Measurements from ENCODE around the gene EMILIN1. TPM values are rescaled to one million over a fixed set of nuclear protein-coding genes. Genes with fewer than 3 reads are reported as not detected.

The EMILIN1 gene
- polyA plus RNA-seq, 1 of the 3 experiments (the other 2 are of a cell fraction), result 286 TPM

GRCh38 chr2:27089111-27089954, 10.9 kb downstream of the EMILIN1 start (continued):
- no peak for TF ChIP-seq REST (IDR thresholded peaks at IDR 0.05; ENCODE audit: low read depth, low read length)
- no peak for TF ChIP-seq MXI1 (IDR thresholded peaks at IDR 0.05; ENCODE audit: low read depth, low read length)
- TF ChIP-seq GATA2 (CRISPR knock-in tag; IDR thresholded peaks at IDR 0.05), result no peak
- TF ChIP-seq FOXM1 (IDR thresholded peaks at IDR 0.05; ENCODE audit: low read depth), result no peak
- TF ChIP-seq MEF2A (IDR thresholded peaks at IDR 0.05; ENCODE audit: borderline replicate concordance, low read depth), result no peak
- TF ChIP-seq CHD2 (IDR thresholded peaks at IDR 0.05; ENCODE audit: low read length, partially characterized antibody), result no peak

DNA sequence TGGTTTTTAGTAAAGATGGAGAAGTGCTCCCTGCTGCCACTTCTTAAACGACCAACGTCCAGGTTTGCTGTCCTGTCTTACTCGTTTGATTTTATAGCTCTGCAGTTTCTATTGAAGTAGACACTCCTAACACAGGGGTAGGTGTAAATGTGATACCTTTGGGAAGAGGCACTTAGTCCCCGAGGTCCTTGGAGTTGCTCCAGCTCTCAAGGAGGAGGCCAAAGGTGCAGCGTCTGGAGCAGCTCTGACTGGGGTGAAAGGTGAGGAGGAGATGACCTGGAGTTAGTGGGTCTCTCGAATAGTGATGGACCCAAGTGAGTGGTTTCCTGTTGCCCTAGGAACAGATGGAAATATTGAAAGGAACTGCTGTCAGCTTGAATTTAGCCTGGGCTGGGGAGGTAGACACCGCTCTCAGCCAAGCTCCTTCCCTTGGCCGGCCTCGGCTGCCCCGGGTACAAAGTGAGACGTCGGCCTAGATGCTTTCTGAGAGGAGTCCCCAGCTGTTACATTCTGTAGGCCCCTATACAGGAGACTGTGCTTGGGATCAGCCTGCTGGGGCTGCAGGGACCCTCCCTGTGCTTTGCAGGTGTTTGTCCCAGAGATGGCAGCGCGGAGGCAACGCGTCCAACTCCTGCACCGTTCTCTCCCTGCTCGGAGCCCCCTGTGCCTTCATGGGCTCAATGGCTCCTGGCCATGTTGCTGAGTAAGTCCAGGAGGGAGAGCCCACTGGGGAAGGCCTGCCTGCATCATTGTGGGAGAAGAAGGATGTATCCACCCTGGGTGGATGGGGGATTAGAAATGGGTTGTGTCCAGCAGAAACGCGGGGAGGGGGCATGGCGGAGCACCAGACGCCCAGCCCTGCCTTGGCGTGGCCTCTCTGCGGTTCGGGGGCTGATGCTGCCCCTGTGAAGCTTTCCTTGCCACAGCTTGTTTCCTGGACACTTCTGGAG, 13.6 kb downstream of the EMILIN1 start:
- ChIA-PET POLR2A (no interaction called here), CTCF (interaction anchor here (1.0 to 4.5 kb wide), 11 partner anchors 8 to 211 kb away, joined by 3 to 24 read pairs (median 4); partner anchors contain the start of genes ABHD1 and TRIM54)
- Histone ChIP-seq H3K9ac (no peak overlapping the region), H3K27ac (ENCODE audit: low read depth in 2 of 2, low read length in 1 of 2) (no peak overlapping the region), H3K4me2 (no peak overlapping the region), H3K9me3 (no peaks in the 10 kb centered on the region), H3F3A (replicated peaks; ENCODE audit: insufficient read depth) (no peaks in the 10 kb centered on the region), H2AFZ (ENCODE audit: low read depth) (no peak overlapping the region), H3K79me2 (ENCODE audit: insufficient read depth) (no peaks in the 10 kb centered on the region), H3K27me3 (ENCODE audit: insufficient read depth) (no peaks in the 10 kb centered on the region), H3K4me3 (ENCODE audit: low read depth in 2 of 2, low read length in 1 of 2) (no peak overlapping the region), H3K4me1 (ENCODE audit: control insufficient read depth in 1 of 2, insufficient read depth in 2 of 2, low read depth in 1 of 2, low read length in 1 of 2) (peaks cover 4 to 35% of the 10 kb centered on the region in 2 experiments; a peak in 2 of 4 replicates), H4K20me1 (ENCODE audit: insufficient read depth) (no peaks in the 10 kb centered on the region), H3K36me3 (replicated peaks in 1 of 2; ENCODE audit: control insufficient read depth in 1 of 2, insufficient read depth in 2 of 2, low read length in 1 of 2) (no peaks in the 10 kb centered on the region), H3K9me2 (no peaks in the 10 kb centered on the region)
- TF ChIP-seq RAD21 (IDR thresholded peaks at IDR 0.05; ENCODE audit: low read length) (no peak), MXI1 (IDR thresholded peaks at IDR 0.05; ENCODE audit: low read depth, low read length) (no peak), FOSL2 (IDR thresholded peaks at IDR 0.05; ENCODE audit: borderline replicate concordance, low read depth) (no peak), NRF1 (IDR thresholded peaks at IDR 0.05; ENCODE audit: low read depth, low read length) (no peak), ELF1 (IDR thresholded peaks at IDR 0.05) (no peak), MEF2A (IDR thresholded peaks at IDR 0.05; ENCODE audit: borderline replicate concordance, low read depth) (no peak), SIN3A (IDR thresholded peaks at IDR 0.05; ENCODE audit: borderline replicate concordance, low read depth, low read length) (no peak), FOXM1 (IDR thresholded peaks at IDR 0.05; ENCODE audit: low read depth) (no peak), TAF1 (IDR thresholded peaks at IDR 0.05; ENCODE audit: borderline replicate concordance, low read depth, low read length) (no peak), NFIC (IDR thresholded peaks at IDR 0.05; ENCODE audit: borderline replicate concordance) (no peak), CTCF (IDR thresholded peaks at IDR 0.05) (no peak), EP300 (IDR thresholded peaks at IDR 0.05; ENCODE audit: borderline replicate concordance in 1 of 2, low read depth in 1 of 2, low read length in 1 of 2) (no peak), TEAD4 (IDR thresholded peaks at IDR 0.05; ENCODE audit: borderline replicate concordance, insufficient read depth) (no peak)
- TF ChIP-seq, protein P1, sequence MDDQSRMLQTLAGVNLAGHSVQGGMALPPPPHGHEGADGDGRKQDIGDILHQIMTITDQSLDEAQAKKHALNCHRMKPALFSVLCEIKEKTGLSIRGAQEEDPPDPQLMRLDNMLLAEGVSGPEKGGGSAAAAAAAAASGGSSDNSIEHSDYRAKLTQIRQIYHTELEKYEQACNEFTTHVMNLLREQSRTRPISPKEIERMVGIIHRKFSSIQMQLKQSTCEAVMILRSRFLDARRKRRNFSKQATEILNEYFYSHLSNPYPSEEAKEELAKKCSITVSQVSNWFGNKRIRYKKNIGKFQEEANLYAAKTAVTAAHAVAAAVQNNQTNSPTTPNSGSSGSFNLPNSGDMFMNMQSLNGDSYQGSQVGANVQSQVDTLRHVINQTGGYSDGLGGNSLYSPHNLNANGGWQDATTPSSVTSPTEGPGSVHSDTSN (IDR thresholded peaks at IDR 0.05), result no peak
- WGBS (ENCODE audit: low lambda C conversion rate), result 83% methylated on average over 25 of the region's 25 CpGs
- no peak for DNase-seq

Measured in SK-N-SH (cell line).